Measurements from ENCODE around the gene GRP.

DNA sequence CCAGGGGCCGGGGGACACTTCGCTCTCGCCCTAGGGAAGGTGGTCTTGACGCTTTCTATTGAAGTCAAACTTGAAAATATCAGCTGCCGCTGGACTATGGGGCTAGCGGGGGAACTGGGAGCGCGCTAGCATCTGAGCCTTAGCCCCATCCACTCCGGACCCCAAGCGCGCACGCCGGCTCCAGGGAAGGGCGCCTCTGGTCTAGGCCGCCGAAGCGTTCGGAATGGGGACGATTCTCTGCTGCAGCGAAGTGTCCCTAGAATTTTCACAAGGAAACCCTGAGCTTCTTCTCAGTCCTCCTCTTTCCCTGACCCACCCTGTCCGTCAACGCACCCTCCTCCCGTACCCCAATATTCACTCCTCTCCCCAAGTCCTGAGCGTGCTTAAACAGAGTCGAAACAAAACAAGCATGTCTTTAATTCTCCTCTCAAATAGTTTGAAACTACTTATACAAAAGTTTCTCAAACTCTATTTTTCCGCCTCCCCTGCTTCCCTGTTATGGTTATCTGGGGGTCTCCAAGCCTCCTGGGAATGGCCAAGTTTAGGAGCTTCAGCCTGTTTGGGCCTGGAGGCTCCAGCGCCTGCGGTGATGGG is 48.3 kb downstream of the GRP start:
- TF ChIP-seq CTCF (IDR thresholded peaks at IDR 0.05; ENCODE audit: insufficient read depth, low read depth, low read length) = no peak
- TF ChIP-seq EZH2 (IDR thresholded peaks at IDR 0.05; ENCODE audit: insufficient read depth, low read length) = peak; percentile 96

Measured in astrocyte (in vitro differentiated cells and primary cell).